K562 (cell line): Measurements from ENCODE around the gene MPDU1. TPM values are rescaled to one million over a fixed set of nuclear protein-coding genes. Genes with fewer than 3 reads are reported as not detected.

ENCODE experiments used
- CHD2 ChIP-seq: IDR thresholded peaks from 2 replicates; pipeline ENCODE4 v1.6.1; 2011; ENCODE audit warnings: low read depth, low read length
- HNRNPK ChIP-seq: fragments of 200-400 bp; formaldehyde crosslinking; IDR thresholded peaks from one replicate; pipeline ENCODE4 v1.6.1; 2018; ENCODE audit warnings: mild to moderate bottlenecking, low read depth, low read length; ENCODE audit not compliant: poor library complexity, severe bottlenecking
- POLR2G ChIP-seq: fragments of 200-400 bp; formaldehyde crosslinking; IDR thresholded peaks from 2 replicates; pipeline ENCODE4 v1.6.1; 2017; ENCODE audit warnings: low read depth, mild to moderate bottlenecking, antibody characterized with exemption, low read length, moderate library complexity
- polyA plus RNA-seq, 8 experiments: library from polyadenylated mRNA; depleted of rRNA in 4 of 8; stranded (reverse) in 5 of 8; unstranded in 3 of 8; fragments of >200 nt; fragmentation: Nextera tagmentation in 2 of 8; fragmentation: Illumina TruSeq in 1 of 8; extraction: Ambion mirVana in 2 of 8; extraction: Trizol in 1 of 8; gene quantifications; 2 replicates each; pipeline versions ENCODE4 v1.2.1 to v1.2.3, GENCODE V29; 2011 to 2014; ENCODE audit warnings: inconsistent platforms in 1 of 8, missing spikeins in 1 of 8
- total RNA-seq, 7 experiments: library from RNA; depleted of rRNA in 6 of 7; stranded (reverse); fragments of >200 nt in 6 of 7; fragmentation: Illumina TruSeq in 2 of 7; extraction: Trizol in 2 of 7; gene quantifications; 2 replicates each; pipeline versions ENCODE4 v1.2.1 to v1.2.3, GENCODE V29; 2011 to 2021; ENCODE audit warnings: low replicate concordance in 1 of 7
- TF ChIP-seq, protein P1 (sequence below): fragments of 200-600 bp; sonication (generic); IDR thresholded peaks from one replicate; pipeline ENCODE4 v1.6.1; 2012; ENCODE audit warnings: mild to moderate bottlenecking, low read depth, low read length, inconsistent platforms
- TF ChIP-seq, protein P2 (sequence below): fragments of 250-450 bp; sonication (Bioruptor Pico); IDR thresholded peaks from 2 replicates; pipeline ENCODE4 v1.5.0; 2021
- TF ChIP-seq, protein P3 (sequence below): fragments of 450-650 bp; IDR thresholded peaks from 2 replicates; pipeline ENCODE4 v1.6.1; 2016; ENCODE audit warnings: borderline replicate concordance

Gene MPDU1
- total and polyA plus RNA-seq, 9 of the 15 experiments (the other 6 are each of a cell fraction or from before 2014, with no cell fraction given): 4.9 to 179 (median 77.1) TPM

DNA sequence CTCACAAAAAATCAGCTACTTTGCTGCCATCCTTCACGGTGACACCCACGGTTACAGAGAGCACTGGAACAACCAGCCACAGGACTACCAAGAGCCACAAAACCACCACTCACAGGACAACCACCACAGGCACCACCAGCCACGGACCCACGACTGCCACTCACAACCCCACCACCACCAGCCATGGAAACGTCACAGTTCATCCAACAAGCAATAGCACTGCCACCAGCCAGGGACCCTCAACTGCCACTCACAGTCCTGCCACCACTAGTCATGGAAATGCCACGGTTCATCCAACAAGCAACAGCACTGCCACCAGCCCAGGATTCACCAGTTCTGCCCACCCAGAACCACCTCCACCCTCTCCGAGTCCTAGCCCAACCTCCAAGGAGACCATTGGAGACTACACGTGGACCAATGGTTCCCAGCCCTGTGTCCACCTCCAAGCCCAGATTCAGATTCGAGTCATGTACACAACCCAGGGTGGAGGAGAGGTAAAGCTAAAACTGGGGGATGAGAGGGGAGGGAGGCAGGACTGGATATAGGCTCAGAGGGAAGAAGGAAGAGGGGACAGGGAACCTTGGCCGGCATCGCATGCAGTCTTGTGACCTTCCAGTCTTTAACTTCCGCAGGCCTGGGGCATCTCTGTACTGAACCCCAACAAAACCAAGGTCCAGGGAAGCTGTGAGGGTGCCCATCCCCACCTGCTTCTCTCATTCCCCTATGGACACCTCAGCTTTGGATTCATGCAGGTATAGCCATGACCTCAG is 3.6 kb upstream of the MPDU1 start (continued):
- TF ChIP-seq, protein P1, sequence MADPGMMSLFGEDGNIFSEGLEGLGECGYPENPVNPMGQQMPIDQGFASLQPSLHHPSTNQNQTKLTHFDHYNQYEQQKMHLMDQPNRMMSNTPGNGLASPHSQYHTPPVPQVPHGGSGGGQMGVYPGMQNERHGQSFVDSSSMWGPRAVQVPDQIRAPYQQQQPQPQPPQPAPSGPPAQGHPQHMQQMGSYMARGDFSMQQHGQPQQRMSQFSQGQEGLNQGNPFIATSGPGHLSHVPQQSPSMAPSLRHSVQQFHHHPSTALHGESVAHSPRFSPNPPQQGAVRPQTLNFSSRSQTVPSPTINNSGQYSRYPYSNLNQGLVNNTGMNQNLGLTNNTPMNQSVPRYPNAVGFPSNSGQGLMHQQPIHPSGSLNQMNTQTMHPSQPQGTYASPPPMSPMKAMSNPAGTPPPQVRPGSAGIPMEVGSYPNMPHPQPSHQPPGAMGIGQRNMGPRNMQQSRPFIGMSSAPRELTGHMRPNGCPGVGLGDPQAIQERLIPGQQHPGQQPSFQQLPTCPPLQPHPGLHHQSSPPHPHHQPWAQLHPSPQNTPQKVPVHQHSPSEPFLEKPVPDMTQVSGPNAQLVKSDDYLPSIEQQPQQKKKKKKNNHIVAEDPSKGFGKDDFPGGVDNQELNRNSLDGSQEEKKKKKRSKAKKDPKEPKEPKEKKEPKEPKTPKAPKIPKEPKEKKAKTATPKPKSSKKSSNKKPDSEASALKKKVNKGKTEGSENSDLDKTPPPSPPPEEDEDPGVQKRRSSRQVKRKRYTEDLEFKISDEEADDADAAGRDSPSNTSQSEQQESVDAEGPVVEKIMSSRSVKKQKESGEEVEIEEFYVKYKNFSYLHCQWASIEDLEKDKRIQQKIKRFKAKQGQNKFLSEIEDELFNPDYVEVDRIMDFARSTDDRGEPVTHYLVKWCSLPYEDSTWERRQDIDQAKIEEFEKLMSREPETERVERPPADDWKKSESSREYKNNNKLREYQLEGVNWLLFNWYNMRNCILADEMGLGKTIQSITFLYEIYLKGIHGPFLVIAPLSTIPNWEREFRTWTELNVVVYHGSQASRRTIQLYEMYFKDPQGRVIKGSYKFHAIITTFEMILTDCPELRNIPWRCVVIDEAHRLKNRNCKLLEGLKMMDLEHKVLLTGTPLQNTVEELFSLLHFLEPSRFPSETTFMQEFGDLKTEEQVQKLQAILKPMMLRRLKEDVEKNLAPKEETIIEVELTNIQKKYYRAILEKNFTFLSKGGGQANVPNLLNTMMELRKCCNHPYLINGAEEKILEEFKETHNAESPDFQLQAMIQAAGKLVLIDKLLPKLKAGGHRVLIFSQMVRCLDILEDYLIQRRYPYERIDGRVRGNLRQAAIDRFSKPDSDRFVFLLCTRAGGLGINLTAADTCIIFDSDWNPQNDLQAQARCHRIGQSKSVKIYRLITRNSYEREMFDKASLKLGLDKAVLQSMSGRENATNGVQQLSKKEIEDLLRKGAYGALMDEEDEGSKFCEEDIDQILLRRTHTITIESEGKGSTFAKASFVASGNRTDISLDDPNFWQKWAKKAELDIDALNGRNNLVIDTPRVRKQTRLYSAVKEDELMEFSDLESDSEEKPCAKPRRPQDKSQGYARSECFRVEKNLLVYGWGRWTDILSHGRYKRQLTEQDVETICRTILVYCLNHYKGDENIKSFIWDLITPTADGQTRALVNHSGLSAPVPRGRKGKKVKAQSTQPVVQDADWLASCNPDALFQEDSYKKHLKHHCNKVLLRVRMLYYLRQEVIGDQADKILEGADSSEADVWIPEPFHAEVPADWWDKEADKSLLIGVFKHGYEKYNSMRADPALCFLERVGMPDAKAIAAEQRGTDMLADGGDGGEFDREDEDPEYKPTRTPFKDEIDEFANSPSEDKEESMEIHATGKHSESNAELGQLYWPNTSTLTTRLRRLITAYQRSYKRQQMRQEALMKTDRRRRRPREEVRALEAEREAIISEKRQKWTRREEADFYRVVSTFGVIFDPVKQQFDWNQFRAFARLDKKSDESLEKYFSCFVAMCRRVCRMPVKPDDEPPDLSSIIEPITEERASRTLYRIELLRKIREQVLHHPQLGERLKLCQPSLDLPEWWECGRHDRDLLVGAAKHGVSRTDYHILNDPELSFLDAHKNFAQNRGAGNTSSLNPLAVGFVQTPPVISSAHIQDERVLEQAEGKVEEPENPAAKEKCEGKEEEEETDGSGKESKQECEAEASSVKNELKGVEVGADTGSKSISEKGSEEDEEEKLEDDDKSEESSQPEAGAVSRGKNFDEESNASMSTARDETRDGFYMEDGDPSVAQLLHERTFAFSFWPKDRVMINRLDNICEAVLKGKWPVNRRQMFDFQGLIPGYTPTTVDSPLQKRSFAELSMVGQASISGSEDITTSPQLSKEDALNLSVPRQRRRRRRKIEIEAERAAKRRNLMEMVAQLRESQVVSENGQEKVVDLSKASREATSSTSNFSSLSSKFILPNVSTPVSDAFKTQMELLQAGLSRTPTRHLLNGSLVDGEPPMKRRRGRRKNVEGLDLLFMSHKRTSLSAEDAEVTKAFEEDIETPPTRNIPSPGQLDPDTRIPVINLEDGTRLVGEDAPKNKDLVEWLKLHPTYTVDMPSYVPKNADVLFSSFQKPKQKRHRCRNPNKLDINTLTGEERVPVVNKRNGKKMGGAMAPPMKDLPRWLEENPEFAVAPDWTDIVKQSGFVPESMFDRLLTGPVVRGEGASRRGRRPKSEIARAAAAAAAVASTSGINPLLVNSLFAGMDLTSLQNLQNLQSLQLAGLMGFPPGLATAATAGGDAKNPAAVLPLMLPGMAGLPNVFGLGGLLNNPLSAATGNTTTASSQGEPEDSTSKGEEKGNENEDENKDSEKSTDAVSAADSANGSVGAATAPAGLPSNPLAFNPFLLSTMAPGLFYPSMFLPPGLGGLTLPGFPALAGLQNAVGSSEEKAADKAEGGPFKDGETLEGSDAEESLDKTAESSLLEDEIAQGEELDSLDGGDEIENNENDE: peak; percentile 2
- TF ChIP-seq POLR2G: peak; percentile 76
- TF ChIP-seq, protein P2, sequence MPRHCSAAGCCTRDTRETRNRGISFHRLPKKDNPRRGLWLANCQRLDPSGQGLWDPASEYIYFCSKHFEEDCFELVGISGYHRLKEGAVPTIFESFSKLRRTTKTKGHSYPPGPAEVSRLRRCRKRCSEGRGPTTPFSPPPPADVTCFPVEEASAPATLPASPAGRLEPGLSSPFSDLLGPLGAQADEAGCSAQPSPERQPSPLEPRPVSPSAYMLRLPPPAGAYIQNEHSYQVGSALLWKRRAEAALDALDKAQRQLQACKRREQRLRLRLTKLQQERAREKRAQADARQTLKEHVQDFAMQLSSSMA (CRISPR knock-in tag): no peak
- TF ChIP-seq CHD2: 0 out of 2 replicates have a peak, but pooled peaks have one; percentile 3
- TF ChIP-seq, protein P3, sequence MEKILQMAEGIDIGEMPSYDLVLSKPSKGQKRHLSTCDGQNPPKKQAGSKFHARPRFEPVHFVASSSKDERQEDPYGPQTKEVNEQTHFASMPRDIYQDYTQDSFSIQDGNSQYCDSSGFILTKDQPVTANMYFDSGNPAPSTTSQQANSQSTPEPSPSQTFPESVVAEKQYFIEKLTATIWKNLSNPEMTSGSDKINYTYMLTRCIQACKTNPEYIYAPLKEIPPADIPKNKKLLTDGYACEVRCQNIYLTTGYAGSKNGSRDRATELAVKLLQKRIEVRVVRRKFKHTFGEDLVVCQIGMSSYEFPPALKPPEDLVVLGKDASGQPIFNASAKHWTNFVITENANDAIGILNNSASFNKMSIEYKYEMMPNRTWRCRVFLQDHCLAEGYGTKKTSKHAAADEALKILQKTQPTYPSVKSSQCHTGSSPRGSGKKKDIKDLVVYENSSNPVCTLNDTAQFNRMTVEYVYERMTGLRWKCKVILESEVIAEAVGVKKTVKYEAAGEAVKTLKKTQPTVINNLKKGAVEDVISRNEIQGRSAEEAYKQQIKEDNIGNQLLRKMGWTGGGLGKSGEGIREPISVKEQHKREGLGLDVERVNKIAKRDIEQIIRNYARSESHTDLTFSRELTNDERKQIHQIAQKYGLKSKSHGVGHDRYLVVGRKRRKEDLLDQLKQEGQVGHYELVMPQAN: 0 out of 2 replicates have a peak, but pooled peaks have one; percentile 31
- TF ChIP-seq HNRNPK: no peak
